Stimulated activated CD8-positive, alpha-beta memory T cell treated with anti-CD3 and anti-CD28 coated beads, Interleukin-12 subunit alpha, Interleukin-12 subunit beta, amount 100 ng/mL, for 24 hours (primary cell): Measurements from ENCODE around the gene FGF7.
"Not testable (repeated sequence)": the region's sequence is repeated elsewhere in the genome, so short reads cannot be mapped to it uniquely, and the experiment has no call there.

Experiments
- DNase-seq: peaks from one replicate; pipeline ENCODE4 v3.0.0-alpha.2; 2020; ENCODE audit errors: extremely low read depth

The FGF7 gene

GRCh38 chr15:49494842-49495241, 71.8 kb downstream of the FGF7 start:
- no peak for DNase-seq

- no peak for DNase-seq
Observed at GRCh38 chr15:49495993-49496753, 73.1 kb downstream of the FGF7 start.

- DNase-seq: no peak
Observed at GRCh38 chr15:49501586-49501985, 78.5 kb downstream of the FGF7 start.

- DNase-seq: no peak
Observed at GRCh38 chr15:49506341-49506740, 83.3 kb downstream of the FGF7 start.

- DNase-seq: no peak
Observed at GRCh38 chr15:49507261-49507660, 84.2 kb downstream of the FGF7 start.

- not testable (repeated sequence) for DNase-seq
Observed at GRCh38 chr15:49512739-49513138, 89.7 kb downstream of the FGF7 start.

- no peak for DNase-seq
Observed at GRCh38 chr15:49521802-49522201, 98.8 kb downstream of the FGF7 start.

GRCh38 chr15:49528289-49528688, 105.2 kb downstream of the FGF7 start:
- DNase-seq: no peak

- no peak for DNase-seq
Observed at GRCh38 chr15:49530092-49530491, 107.0 kb downstream of the FGF7 start.
